ENCODE results near the gene MINPP1. TPM values are rescaled to one million over a fixed set of nuclear protein-coding genes. Genes with fewer than 3 reads are reported as not detected.
"Not testable (repeated sequence)": the region's sequence is repeated elsewhere in the genome, so short reads cannot be mapped to it uniquely, and the experiment has no call there.

Gene MINPP1, protein sequence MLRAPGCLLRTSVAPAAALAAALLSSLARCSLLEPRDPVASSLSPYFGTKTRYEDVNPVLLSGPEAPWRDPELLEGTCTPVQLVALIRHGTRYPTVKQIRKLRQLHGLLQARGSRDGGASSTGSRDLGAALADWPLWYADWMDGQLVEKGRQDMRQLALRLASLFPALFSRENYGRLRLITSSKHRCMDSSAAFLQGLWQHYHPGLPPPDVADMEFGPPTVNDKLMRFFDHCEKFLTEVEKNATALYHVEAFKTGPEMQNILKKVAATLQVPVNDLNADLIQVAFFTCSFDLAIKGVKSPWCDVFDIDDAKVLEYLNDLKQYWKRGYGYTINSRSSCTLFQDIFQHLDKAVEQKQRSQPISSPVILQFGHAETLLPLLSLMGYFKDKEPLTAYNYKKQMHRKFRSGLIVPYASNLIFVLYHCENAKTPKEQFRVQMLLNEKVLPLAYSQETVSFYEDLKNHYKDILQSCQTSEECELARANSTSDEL
- polyA plus RNA-seq (2011; rRNA removed) (7.7 and 10.5 TPM in 2 replicates), polyA minus RNA-seq (2011; rRNA and poly(A)+ RNA removed) (2.4 and 2.7 TPM in 2 replicates)

DNA sequence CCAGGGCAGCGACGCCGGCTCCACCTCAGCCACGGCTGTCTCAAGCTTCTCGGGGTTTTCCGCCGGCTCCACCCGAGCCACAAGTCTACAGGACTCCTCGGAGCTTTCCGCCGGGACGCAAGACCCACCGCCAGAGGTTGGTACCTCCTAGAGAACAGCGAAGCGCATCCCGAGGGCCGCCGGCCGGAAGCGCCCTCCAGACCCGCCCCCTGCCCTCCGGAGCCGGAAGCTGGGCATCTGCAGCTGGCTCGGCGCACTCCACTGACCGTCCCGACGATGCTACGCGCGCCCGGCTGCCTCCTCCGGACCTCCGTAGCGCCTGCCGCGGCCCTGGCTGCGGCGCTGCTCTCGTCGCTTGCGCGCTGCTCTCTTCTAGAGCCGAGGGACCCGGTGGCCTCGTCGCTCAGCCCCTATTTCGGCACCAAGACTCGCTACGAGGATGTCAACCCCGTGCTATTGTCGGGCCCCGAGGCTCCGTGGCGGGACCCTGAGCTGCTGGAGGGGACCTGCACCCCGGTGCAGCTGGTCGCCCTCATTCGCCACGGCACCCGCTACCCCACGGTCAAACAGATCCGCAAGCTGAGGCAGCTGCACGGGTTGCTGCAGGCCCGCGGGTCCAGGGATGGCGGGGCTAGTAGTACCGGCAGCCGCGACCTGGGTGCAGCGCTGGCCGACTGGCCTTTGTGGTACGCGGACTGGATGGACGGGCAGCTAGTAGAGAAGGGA lies at the start of gene MINPP1:
Gene MINPP1, plus strand, starts transcription at position 254 of the 726 bp plus-strand sequence. Its CDS starts 23 bp downstream, at position 277.
- Histone ChIP-seq H3K36me3 (ENCODE audit: control insufficient read depth, insufficient read depth, low read length) (no peaks in the 10 kb centered on the region), H3K4me3 (ENCODE audit: low read depth, low read length) (peak within 1 kb of the TSS; percentile 85), H3K27me3 (ENCODE audit: control insufficient read depth, insufficient read depth, low read length) (no peaks in the 10 kb centered on the region)
- POLR2A ChIA-PET: interaction anchor here (0.8 kb wide), 1 partner anchor 43 kb away, joined by 3 read pairs; no protein-coding TSS in a partner anchor
- DNase-seq (ENCODE audit: low read depth): peak; percentile 49
- TF ChIP-seq, protein P1, sequence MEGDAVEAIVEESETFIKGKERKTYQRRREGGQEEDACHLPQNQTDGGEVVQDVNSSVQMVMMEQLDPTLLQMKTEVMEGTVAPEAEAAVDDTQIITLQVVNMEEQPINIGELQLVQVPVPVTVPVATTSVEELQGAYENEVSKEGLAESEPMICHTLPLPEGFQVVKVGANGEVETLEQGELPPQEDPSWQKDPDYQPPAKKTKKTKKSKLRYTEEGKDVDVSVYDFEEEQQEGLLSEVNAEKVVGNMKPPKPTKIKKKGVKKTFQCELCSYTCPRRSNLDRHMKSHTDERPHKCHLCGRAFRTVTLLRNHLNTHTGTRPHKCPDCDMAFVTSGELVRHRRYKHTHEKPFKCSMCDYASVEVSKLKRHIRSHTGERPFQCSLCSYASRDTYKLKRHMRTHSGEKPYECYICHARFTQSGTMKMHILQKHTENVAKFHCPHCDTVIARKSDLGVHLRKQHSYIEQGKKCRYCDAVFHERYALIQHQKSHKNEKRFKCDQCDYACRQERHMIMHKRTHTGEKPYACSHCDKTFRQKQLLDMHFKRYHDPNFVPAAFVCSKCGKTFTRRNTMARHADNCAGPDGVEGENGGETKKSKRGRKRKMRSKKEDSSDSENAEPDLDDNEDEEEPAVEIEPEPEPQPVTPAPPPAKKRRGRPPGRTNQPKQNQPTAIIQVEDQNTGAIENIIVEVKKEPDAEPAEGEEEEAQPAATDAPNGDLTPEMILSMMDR (IDR thresholded peaks at IDR 0.05; ENCODE audit: insufficient read depth, low read depth, low read length): 0 out of 2 replicates have a peak, but pooled peaks have one; percentile 2
- CTCF ChIA-PET: interaction anchor here (0.7 to 0.9 kb wide), 3 partner anchors 14 to 230 kb away, joined by 3 to 4 read pairs (median 3); no protein-coding TSS in a partner anchor

DNA sequence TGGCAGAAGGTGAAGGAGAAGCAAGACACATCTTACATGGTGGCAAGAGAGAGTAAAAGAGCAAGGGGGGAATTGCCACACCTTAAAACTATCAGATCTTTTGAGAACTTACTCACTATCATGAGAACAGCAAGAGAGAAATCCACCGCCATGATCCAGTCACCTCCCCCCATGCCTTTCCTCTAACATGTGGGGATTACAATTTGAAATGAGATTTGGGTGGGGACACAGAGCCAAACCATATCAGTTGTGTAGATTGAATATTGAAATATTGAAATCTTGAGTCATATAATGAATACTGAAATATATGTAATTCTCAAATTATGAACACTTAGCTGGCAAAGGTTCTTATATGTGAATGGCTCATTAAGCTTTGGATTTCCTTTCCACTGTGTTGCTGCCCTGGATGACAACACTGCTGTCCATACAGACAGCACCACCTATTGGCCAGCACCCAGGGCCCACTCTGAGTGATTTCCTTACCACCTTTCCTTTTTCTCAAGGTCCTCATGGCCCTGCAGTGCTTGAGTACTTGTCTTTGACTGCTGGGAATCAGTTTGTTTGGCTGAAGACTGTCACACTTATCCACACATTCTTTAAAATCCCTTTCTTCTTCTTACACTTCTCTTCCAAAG lies 48.0 kb upstream of the MINPP1 start:
- CTCF ChIA-PET; H3K36me3 ChIP-seq (ENCODE audit: control insufficient read depth, insufficient read depth, low read length); POLR2A ChIA-PET; DNase-seq (ENCODE audit: low read depth); H3K27me3 ChIP-seq (ENCODE audit: control insufficient read depth, insufficient read depth, low read length); H3K4me3 ChIP-seq (ENCODE audit: low read depth, low read length): not testable (repeated sequence)

DNA sequence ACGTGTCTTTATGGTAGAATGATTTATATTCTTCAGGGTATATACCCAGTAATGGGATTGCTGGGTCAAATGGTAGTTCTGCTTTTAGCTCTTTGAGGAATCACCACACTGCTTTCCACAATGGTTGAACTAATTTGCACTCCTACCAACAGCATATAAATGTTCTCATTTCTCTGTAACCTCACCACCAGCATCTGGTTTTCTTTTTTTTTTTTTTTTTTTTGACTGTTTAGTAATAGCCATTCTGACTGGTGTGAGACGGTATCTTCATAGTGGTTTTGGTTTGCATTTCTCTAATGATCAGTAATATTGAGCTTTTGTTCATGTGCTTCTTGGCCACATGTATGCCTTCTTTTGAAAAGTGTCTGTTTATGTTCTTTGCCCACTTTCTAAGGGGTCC lies 42.9 kb upstream of the MINPP1 start:
- H3K36me3 ChIP-seq (ENCODE audit: control insufficient read depth, insufficient read depth, low read length); H3K27me3 ChIP-seq (ENCODE audit: control insufficient read depth, insufficient read depth, low read length); H3K4me3 ChIP-seq (ENCODE audit: low read depth, low read length); DNase-seq (ENCODE audit: low read depth); POLR2A ChIA-PET; CTCF ChIA-PET: not testable (repeated sequence)

DNA sequence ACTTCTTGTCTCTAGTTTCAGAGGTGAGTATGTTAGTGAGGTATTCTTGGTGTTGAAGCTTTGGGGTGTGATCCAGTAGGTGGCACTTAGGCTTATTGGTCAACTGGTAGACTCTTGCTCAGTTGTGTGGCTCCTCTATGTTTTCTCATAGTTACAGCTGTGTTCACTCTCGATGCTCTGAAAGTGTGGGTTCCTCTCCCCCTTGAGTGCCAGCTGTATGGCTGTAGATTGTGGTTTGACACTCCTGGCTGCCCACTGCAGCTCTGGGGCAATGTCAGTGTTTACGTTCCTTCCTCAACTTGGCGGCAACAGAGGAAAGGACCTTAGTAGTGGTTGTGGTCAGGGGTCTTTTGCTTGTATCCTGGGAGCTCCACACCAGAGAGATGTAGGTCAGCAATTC lies 37.8 kb upstream of the MINPP1 start:
- DNase-seq (ENCODE audit: low read depth); H3K27me3 ChIP-seq (ENCODE audit: control insufficient read depth, insufficient read depth, low read length); H3K36me3 ChIP-seq (ENCODE audit: control insufficient read depth, insufficient read depth, low read length); CTCF ChIA-PET; POLR2A ChIA-PET; H3K4me3 ChIP-seq (ENCODE audit: low read depth, low read length): not testable (repeated sequence)

DNA sequence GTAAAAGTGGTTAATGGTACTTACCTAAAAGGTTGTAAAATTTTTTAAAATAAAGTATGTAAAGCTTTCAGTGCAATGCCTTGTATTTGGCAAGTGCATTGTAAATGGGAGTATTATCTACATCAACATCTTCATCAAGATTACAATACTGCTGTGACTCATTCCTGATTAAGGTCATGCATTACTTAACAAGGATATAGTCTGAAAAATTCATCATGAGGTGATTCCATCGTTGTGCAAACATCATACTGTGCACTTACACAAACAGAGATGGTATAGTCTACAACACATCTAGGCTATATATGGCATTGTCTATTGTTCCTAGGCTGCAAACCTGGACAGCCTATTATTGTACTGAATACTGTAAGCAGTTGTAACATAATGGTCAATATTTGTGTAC lies 16.0 kb upstream of the MINPP1 start:
- POLR2A ChIA-PET; CTCF ChIA-PET; H3K27me3 ChIP-seq (ENCODE audit: control insufficient read depth, insufficient read depth, low read length); H3K4me3 ChIP-seq (ENCODE audit: low read depth, low read length); DNase-seq (ENCODE audit: low read depth); H3K36me3 ChIP-seq (ENCODE audit: control insufficient read depth, insufficient read depth, low read length): not testable (repeated sequence)

DNA sequence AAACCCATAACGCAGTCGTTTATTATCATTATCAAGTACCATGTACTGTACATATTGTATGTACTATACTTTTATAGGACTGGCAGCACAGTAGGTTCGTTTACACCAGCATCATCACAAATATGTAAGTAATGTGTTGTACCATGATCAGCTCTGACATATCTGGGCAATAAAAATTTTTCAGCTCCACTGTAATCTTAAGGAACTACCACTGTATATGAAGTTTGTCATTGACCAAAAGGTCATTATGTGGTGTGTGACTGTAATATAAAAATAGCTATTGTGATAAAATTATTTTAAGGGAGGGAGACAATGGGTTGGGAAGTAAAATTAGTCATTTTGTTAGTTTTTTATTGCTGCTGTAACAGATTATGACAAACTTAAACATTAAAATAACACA lies 14.4 kb upstream of the MINPP1 start:
- DNase-seq (ENCODE audit: low read depth); H3K4me3 ChIP-seq (ENCODE audit: low read depth, low read length); POLR2A ChIA-PET; H3K36me3 ChIP-seq (ENCODE audit: control insufficient read depth, insufficient read depth, low read length); H3K27me3 ChIP-seq (ENCODE audit: control insufficient read depth, insufficient read depth, low read length); CTCF ChIA-PET: not testable (repeated sequence)

DNA sequence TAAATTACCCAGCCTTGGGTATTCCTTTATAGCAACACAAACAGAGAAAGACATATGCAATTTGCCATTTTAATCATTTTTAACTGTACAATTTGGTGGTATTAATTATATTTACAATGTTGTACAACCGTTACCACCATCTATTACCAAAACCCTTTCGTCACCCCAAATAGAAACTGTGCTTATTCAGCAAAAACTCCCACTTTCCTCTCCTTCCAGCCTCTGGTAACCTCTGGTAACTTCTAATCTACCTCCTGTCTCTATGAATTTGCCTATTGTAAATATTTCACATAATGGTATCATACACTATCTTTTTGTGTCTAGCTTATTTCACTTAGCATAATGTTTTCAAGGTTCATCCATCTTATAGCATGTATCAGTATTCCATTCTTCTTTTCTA lies 12.2 kb upstream of the MINPP1 start:
- POLR2A ChIA-PET; CTCF ChIA-PET; H3K4me3 ChIP-seq (ENCODE audit: low read depth, low read length); H3K27me3 ChIP-seq (ENCODE audit: control insufficient read depth, insufficient read depth, low read length); H3K36me3 ChIP-seq (ENCODE audit: control insufficient read depth, insufficient read depth, low read length); DNase-seq (ENCODE audit: low read depth): not testable (repeated sequence)

DNA sequence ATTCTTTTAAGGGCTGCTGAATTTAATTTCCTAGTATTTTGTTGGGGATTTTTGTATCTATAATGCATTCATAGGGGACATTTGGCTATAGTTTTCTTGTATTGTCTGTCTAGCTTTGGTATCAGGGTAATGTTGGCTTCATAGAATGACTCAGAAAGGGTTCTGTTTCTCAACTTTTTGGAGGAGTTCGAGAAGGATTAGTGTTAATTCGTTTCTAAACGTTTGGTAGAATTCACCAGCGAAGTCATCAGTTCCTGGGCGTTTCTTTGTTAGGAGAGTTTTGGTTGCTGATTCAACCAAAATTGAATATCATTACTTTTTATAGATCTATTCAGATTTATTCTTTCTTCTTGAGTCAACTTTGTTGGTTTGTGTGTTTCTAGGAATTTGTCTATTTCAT lies 9.2 kb upstream of the MINPP1 start:
- H3K36me3 ChIP-seq (ENCODE audit: control insufficient read depth, insufficient read depth, low read length); POLR2A ChIA-PET; H3K27me3 ChIP-seq (ENCODE audit: control insufficient read depth, insufficient read depth, low read length); H3K4me3 ChIP-seq (ENCODE audit: low read depth, low read length); DNase-seq (ENCODE audit: low read depth); CTCF ChIA-PET: not testable (repeated sequence)

DNA sequence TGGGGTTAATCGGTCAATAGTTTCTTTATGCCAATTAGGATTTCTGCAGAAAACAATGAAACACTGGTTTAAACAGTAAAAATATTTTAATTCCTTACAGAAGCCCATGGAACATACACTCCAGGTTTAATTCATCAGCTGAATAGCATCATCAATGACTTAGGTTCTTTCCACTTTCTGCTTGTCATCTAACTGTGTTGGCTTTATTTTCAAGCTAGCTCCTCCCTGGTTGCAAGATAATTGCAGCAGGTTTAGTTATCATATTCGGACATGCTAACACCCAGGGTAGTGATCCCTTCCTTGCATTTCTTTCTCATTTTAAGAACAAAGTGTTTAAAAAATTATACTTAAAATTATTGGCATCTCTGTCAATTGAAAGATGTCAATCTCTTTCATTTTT lies 7.3 kb upstream of the MINPP1 start:
- DNase-seq (ENCODE audit: low read depth); H3K4me3 ChIP-seq (ENCODE audit: low read depth, low read length); H3K36me3 ChIP-seq (ENCODE audit: control insufficient read depth, insufficient read depth, low read length); H3K27me3 ChIP-seq (ENCODE audit: control insufficient read depth, insufficient read depth, low read length); POLR2A ChIA-PET; CTCF ChIA-PET: not testable (repeated sequence)

DNA sequence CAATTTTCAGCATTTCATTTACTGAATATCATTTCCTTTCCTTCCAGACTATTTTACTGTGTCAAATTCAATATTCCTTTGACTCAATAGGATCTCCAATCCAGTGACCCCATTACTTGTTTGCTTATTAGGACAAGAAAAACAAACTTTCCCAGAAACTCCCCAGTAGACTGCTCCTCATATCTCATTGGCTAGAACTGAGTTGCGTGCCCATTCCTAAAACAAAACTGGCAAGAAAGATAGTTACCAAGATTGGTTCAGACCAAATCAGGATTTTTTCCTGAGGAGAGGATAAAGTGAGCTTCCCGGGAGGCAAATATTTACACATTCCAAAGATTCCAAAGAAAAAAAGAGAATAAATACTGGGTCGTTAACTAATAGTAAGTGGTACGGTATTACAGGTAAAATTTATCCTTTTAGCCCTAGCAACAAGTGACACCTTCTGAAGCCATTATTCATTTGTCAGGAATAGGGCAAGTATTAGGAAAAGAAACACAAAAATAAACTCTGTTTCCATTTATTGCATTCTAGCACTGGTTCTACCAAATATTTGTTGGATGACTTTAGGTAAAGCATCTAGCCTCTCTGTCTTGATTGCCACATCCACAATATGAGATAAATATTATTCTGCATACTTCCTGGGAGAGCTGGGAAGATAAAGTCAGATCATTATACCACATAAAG lies 6.4 kb upstream of the MINPP1 start:
- DNase-seq (ENCODE audit: low read depth); H3K36me3 ChIP-seq (ENCODE audit: control insufficient read depth, insufficient read depth, low read length); POLR2A ChIA-PET; H3K4me3 ChIP-seq (ENCODE audit: low read depth, low read length); H3K27me3 ChIP-seq (ENCODE audit: control insufficient read depth, insufficient read depth, low read length); CTCF ChIA-PET: not testable (repeated sequence)
